Small intestine (tissue), 7 donors: Measurements from ENCODE around the gene PDE2A. TPM values are rescaled to one million over a fixed set of nuclear protein-coding genes. Genes with fewer than 3 reads are reported as not detected.

Experiments
- DNase-seq, 2 donors: peaks; one replicate each; pipeline versions ENCODE4 v3.0.0 to v3.0.0-alpha.2; 2013
- FAIRE-seq: peaks from 2 replicates; lab custom pipeline; 2012; peaks lifted over from hg19 to GRCh38; lab: Jason Lieb, UNC
- H3K27ac ChIP-seq, 3 donors: one replicate each; pipeline ENCODE4 v1.5.1; 2013; ENCODE audit warnings: low read length in 2 of 3, mild to moderate bottlenecking in 2 of 3, control low read depth in 1 of 3, inconsistent platforms in 1 of 3, low read depth in 1 of 3, moderate library complexity in 1 of 3
- H3K27me3 ChIP-seq, 3 donors: one replicate each; pipeline ENCODE4 v1.6.1; 2013; ENCODE audit warnings: low read length in 3 of 3, inconsistent platforms in 1 of 3; ENCODE audit not compliant: control insufficient read depth in 3 of 3, insufficient read depth in 3 of 3
- H3K36me3 ChIP-seq, 3 donors: one replicate each; pipeline ENCODE4 v1.6.1; 2013; ENCODE audit warnings: low read length in 3 of 3, inconsistent platforms in 1 of 3, low read depth in 1 of 3, mild to moderate bottlenecking in 1 of 3, moderate library complexity in 1 of 3; ENCODE audit not compliant: control insufficient read depth in 3 of 3, insufficient read depth in 2 of 3
- H3K4me1 ChIP-seq, 3 donors: one replicate each; pipeline ENCODE4 v1.6.1; 2013; ENCODE audit warnings: low read length in 2 of 3, inconsistent platforms in 1 of 3, low read depth in 1 of 3, mild to moderate bottlenecking in 1 of 3, moderate library complexity in 1 of 3; ENCODE audit not compliant: control insufficient read depth in 3 of 3, insufficient read depth in 2 of 3
- H3K4me3 ChIP-seq, 3 donors: one replicate each; pipeline ENCODE4 v1.5.1; 2013; ENCODE audit warnings: low read length in 3 of 3, control low read depth in 1 of 3, inconsistent platforms in 1 of 3, low read depth in 1 of 3, mild to moderate bottlenecking in 1 of 3, moderate library complexity in 1 of 3
- H3K9me3 ChIP-seq, 2 donors: one replicate each; pipeline ENCODE4 v1.6.1; 2013; ENCODE audit warnings: low read depth in 1 of 2, low read length in 1 of 2; ENCODE audit not compliant: control insufficient read depth in 2 of 2, insufficient read depth in 1 of 2
- WGBS, 3 donors: extraction: QIAGEN DNeasy Blood & Tissue Kit; methylation state at CpG; one replicate each; pipeline ENCODE4 v1.1.7; 2013; 5-methylcytosine and 5-hydroxymethylcytosine counted together
- polyA plus RNA-seq, 4 donors: library from polyadenylated mRNA; stranded (reverse) in 3 of 4; unstranded in 1 of 4; fragments of 200-250 nt in 3 of 4; fragments of 120-200 nt in 1 of 4; gene quantifications; one replicate each; pipeline versions ENCODE4 v1.2.1 to v1.2.3, GENCODE V29; 2013
- donor health status: healthy with polysubstance abuse.
- donor health status: control.
- donor health status: control.
- donor health status: Bipolar disorder and iron deficiency.
- donor health status: healthy.

The PDE2A gene
- polyA plus RNA-seq, 4 donors, result 1.8 to 31.6 (median 7.4) TPM

DNA sequence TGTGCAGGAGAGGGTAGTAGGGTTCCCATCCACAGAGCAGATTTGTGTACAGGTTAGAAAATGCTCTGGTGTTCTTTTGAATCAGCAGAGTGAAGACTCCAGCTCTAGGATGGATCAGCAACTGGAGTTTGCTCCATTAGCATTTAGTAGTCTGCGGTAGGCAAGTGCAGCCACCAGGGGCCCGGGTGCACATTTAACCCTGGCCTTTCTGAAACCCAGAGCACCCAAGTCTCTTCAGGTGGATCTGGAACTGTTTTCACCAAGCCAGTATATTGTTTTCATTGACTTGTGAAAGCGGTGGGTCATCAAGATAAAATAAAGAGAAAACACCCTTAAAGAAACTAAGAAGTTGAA, 139.1 kb downstream of the PDE2A start:
- no peak overlapping the region for H3K27ac ChIP-seq
- H3K27me3 ChIP-seq, result peaks cover 0 to 2% (median 0%) of the 10 kb centered on the region in 3 donors
- H3K36me3 ChIP-seq, result no peaks in the 10 kb centered on the region
- 41 to 52% (median 46%) methylated on average over 3 of the region's 3 CpGs for WGBS, 3 donors
- no peaks in the 10 kb centered on the region for H3K4me1 ChIP-seq
- DNase-seq (no peak), FAIRE-seq (no peak)
- no peaks in the 10 kb centered on the region for H3K9me3 ChIP-seq
- H3K4me3 ChIP-seq, result no peak overlapping the region

DNA sequence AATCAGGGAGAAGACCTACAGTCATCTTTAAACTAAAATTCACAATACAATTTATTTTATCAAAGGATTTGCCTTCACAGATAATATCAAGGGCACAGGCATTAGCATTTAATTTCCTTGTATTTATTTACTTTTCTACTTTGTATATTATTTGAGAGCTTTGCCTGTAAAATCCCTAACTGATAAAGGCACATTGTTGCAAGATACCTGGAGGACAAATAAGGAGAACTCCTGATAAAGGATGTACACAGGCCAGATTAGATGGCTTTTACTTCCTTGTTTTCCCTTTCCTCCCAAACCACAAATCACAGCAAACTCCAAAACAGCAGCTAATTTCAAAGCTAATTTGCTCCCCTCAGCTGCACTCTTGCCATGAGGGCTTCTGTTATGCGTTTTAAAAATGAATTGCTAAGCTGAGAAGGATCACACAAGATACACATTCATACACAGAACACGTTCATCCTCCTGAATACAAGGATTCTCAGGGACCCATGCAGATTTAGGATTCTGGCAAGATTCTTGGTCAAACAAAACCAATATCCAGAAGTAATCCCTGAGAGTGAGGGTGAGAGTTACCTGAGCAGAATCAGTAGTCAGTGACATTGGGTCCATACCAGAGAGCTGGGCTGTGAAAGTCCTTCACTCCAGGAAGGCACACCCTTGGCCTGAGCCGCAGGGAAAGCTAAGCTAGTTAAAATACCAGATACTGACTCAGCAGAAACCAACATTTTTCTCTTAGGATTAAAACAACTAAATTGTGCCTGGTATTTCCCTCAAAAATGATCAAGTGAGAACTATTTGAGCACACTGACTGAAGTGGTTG, 139.6 kb downstream of the PDE2A start:
- Histone ChIP-seq H3K36me3 (no peaks in the 10 kb centered on the region), H3K4me1 (no peaks in the 10 kb centered on the region), H3K27me3 (peaks cover 0 to 2% (median 0%) of the 10 kb centered on the region in 3 donors), H3K9me3 (no peaks in the 10 kb centered on the region), H3K27ac (no peak overlapping the region), H3K4me3 (no peak overlapping the region)
- no peak for FAIRE-seq
- 28 to 39% (median 38%) methylated on average over 3 of the region's 3 CpGs for WGBS, 3 donors
- DNase-seq, result no peak

- Histone ChIP-seq H3K4me3 (no peak overlapping the region), H3K4me1 (no peaks in the 10 kb centered on the region), H3K27me3 (no peaks in the 10 kb centered on the region), H3K27ac (no peak overlapping the region), H3K36me3 (no peaks in the 10 kb centered on the region), H3K9me3 (no peaks in the 10 kb centered on the region)
- DNase-seq, result no peak
- no peak for FAIRE-seq
- 61 to 68% (median 65%) methylated on average over 3 of the region's 3 CpGs for WGBS, 3 donors
These were observed 145.2 kb downstream of the PDE2A start for GRCh38 chr11:72529068-72529467.

- no peaks in the 10 kb centered on the region for H3K9me3 ChIP-seq
- no peaks in the 10 kb centered on the region for H3K36me3 ChIP-seq
- no peaks in the 10 kb centered on the region for H3K27me3 ChIP-seq
- WGBS, 3 donors, result 80 to 92% (median 84%) methylated on average over 3 of the region's 3 CpGs
- no peak overlapping the region for H3K4me3 ChIP-seq
- no peak overlapping the region for H3K27ac ChIP-seq
- DNase-seq (no peak), FAIRE-seq (no peak)
- no peaks in the 10 kb centered on the region for H3K4me1 ChIP-seq
These were observed 146.1 kb downstream of the PDE2A start for GRCh38 chr11:72528121-72528520.

Other genes with a start within 250 kb of the PDE2A start
- gene CLPB, start 239.9 kb downstream of the PDE2A start, polyA plus RNA-seq, result 10 to 100 TPM in 1 of 4 donors, 1 to 10 TPM in 3; 4.7 to 10.8 (median 6.4) TPM
- gene ARAP1, start 78.0 kb upstream of the PDE2A start, polyA plus RNA-seq, result 10 to 100 TPM; 42.2 to 70.9 (median 53.2) TPM
- 100 to 1,000 TPM; 169 to 473 (median 284) TPM for gene STARD10, start 119.6 kb upstream of the PDE2A start, polyA plus RNA-seq
- gene ATG16L2, start 140.0 kb upstream of the PDE2A start, polyA plus RNA-seq, result 10 to 100 TPM; 19.7 to 50.7 (median 40.1) TPM